Uterus (tissue), 4 donors: ENCODE results near the gene KRTAP13-2. TPM values are rescaled to one million over a fixed set of nuclear protein-coding genes. Genes with fewer than 3 reads are reported as not detected.

ENCODE experiments used
- DNase-seq, 2 donors: peaks; one replicate each; pipeline ENCODE4 v3.0.0-alpha.2; 2019 to 2020
- H3K27ac ChIP-seq, 2 donors: fragments of 200-600 bp; sonication (generic); 1 replicate in 1 of 2; 2 replicates in 1 of 2; pipeline ENCODE4 v1.5.1; 2016 to 2018
- H3K27me3 ChIP-seq, 2 donors: fragments of 200-600 bp; sonication (generic); one replicate each; pipeline ENCODE4 v1.5.1; 2018 to 2019; ENCODE audit warnings: control low read depth in 1 of 2
- H3K36me3 ChIP-seq, 2 donors: fragments of 200-600 bp; sonication (generic); one replicate each; pipeline ENCODE4 v1.5.1; 2019; ENCODE audit warnings: control low read depth in 1 of 2
- H3K4me1 ChIP-seq, 2 donors: fragments of 200-600 bp; sonication (generic); one replicate each; pipeline ENCODE4 v1.5.1; 2018 to 2019; ENCODE audit warnings: control low read depth in 1 of 2
- H3K4me3 ChIP-seq, 2 donors: fragments of 200-600 bp; sonication (generic); 1 replicate in 1 of 2; 2 replicates in 1 of 2; pipeline ENCODE4 v1.5.1; 2018 to 2019; ENCODE audit warnings: mild to moderate bottlenecking in 1 of 2
- H3K9me3 ChIP-seq, 2 donors: fragments of 200-600 bp; sonication (generic); one replicate each; pipeline ENCODE4 v1.5.1; 2019; ENCODE audit warnings: control low read depth in 1 of 2
- POLR2A ChIP-seq, 2 donors: fragments of 450-650 bp; IDR thresholded peaks; one replicate each; pipeline ENCODE4 v1.6.1; 2016; ENCODE audit warnings: antibody characterized with exemption in 2 of 2, mild to moderate bottlenecking in 1 of 2, moderate library complexity in 1 of 2
- intact Hi-C: fragments of 100-400 bp; cut with DNase I; formaldehyde crosslinking; loops from one replicate; pipeline ENCODE4 v1.15.1; 2023; ENCODE audit warnings: low total_unique reads
- total RNA-seq, 4 donors: library from RNA; depleted of rRNA in 3 of 4; stranded (reverse); fragments of >200 nt in 3 of 4; gene quantifications; one replicate each; pipeline versions ENCODE4 v1.1.0 to v1.2.4, GENCODE V29; 2014 to 2023
- TF ChIP-seq, protein P1 (sequence below), 4 experiments: fragments of 200-600 bp in 2 of 4; fragments of 450-650 bp in 2 of 4; sonication (generic) in 2 of 4; IDR thresholded peaks; one replicate each; pipeline ENCODE4 v1.5.1; 2016 to 2019; ENCODE audit warnings: antibody characterized with exemption in 4 of 4, mild to moderate bottlenecking in 2 of 4, moderate library complexity in 1 of 4
- donor health status: DM: yes; HTN: yes; CAD: no.

The KRTAP13-2 gene
- total RNA-seq, 4 donors from 2014 or later, result not detected

DNA sequence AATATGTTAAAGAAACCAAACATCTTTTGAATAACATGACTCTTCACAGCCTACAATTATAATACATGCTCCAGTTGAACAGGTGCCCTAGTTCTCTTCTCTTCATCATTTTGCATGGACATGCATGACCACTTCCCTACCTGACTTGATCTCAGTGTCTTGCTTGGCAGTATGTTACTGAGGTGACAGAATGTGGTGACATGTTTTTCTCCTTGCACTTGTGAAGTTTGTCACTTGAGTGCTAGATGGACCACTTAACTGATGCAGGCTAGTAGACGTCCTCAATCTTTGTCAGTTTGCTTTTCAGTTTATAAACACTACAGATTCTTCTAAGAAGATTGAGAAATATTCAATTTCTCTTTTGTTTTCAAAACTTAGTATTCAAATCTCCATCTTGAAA is 10.1 kb upstream of the KRTAP13-2 start:
- DNase-seq, result no peak
- H3K4me3 ChIP-seq, result no peak overlapping the region
- no peaks in the 10 kb centered on the region for H3K4me1 ChIP-seq
- no peaks in the 10 kb centered on the region for H3K27me3 ChIP-seq
- intact Hi-C loops, result no loop called here
- H3K9me3 ChIP-seq, result no peaks in the 10 kb centered on the region
- TF ChIP-seq, protein P1, sequence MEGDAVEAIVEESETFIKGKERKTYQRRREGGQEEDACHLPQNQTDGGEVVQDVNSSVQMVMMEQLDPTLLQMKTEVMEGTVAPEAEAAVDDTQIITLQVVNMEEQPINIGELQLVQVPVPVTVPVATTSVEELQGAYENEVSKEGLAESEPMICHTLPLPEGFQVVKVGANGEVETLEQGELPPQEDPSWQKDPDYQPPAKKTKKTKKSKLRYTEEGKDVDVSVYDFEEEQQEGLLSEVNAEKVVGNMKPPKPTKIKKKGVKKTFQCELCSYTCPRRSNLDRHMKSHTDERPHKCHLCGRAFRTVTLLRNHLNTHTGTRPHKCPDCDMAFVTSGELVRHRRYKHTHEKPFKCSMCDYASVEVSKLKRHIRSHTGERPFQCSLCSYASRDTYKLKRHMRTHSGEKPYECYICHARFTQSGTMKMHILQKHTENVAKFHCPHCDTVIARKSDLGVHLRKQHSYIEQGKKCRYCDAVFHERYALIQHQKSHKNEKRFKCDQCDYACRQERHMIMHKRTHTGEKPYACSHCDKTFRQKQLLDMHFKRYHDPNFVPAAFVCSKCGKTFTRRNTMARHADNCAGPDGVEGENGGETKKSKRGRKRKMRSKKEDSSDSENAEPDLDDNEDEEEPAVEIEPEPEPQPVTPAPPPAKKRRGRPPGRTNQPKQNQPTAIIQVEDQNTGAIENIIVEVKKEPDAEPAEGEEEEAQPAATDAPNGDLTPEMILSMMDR (IDR thresholded peaks at IDR 0.05), result no peak
- no peak for TF ChIP-seq POLR2A (IDR thresholded peaks at IDR 0.05)
- no peaks in the 10 kb centered on the region for H3K36me3 ChIP-seq
- H3K27ac ChIP-seq, result no peak overlapping the region

DNA sequence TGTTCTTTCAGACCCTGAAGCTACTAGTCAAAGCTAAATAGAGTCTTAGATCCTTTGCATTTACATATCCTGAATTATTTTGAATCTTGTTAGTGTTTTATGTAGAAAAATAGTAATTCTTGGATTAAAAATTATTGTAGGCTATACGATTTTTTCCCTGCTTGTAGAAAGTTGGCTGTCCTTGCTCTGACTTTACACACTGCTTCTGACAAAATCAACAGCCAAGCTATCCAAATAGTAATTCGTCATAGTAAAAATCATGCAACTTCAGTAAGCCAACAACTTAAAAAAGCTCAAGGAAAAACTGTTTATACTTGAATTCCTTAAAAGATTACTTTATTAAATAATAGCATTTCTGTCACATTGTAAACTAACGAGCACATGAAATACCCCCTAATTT is 16.2 kb downstream of the KRTAP13-2 start:
- intact Hi-C loops, result no loop called here
- Histone ChIP-seq H3K27ac (no peak overlapping the region), H3K9me3 (no peaks in the 10 kb centered on the region), H3K4me3 (no peak overlapping the region), H3K27me3 (no peaks in the 10 kb centered on the region), H3K36me3 (no peaks in the 10 kb centered on the region), H3K4me1 (no peaks in the 10 kb centered on the region)
- no peak for DNase-seq
- TF ChIP-seq, protein P1 (IDR thresholded peaks at IDR 0.05), result no peak
- no peak for TF ChIP-seq POLR2A (IDR thresholded peaks at IDR 0.05)

DNA sequence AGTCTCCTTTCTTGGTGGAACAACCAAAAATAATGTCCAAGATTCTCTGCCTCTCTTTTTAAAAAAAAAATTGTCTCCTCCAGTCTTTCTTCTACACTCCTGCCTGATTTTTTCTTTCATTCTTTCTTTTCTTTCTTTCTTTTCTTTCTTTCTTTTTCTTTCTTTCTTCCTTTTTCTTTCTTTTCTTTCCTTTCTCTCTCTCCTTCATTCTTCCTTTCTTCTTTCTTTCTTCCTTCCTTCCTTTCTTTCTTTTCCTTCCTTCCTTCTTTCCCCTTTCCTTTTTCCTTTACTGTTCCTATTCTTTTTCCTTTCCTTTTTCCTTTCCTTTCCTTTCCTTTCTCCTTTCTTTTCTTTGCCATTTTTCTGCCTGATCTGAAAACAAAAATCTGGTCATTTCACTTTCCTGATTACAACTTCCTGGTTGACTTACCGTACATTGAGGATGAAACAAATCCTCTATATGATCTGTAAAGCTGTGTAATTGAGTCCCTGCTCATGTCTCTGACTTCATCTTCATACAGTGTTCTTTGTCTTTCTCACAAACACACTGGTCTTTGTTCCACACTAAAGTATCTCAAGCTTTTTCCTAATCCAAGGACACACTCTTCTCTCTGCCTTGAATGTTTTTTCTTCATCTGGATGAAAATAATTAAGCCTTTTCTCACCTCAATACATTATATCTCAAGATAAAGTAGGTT is 17.6 kb downstream of the KRTAP13-2 start:
- no peak overlapping the region for H3K4me3 ChIP-seq
- no peaks in the 10 kb centered on the region for H3K4me1 ChIP-seq
- TF ChIP-seq, protein P1 (IDR thresholded peaks at IDR 0.05), result no peak
- TF ChIP-seq POLR2A (IDR thresholded peaks at IDR 0.05), result no peak
- no peaks in the 10 kb centered on the region for H3K9me3 ChIP-seq
- no peak for DNase-seq
- H3K27me3 ChIP-seq, result no peaks in the 10 kb centered on the region
- intact Hi-C loops, result no loop called here
- no peak overlapping the region for H3K27ac ChIP-seq
- no peaks in the 10 kb centered on the region for H3K36me3 ChIP-seq

DNA sequence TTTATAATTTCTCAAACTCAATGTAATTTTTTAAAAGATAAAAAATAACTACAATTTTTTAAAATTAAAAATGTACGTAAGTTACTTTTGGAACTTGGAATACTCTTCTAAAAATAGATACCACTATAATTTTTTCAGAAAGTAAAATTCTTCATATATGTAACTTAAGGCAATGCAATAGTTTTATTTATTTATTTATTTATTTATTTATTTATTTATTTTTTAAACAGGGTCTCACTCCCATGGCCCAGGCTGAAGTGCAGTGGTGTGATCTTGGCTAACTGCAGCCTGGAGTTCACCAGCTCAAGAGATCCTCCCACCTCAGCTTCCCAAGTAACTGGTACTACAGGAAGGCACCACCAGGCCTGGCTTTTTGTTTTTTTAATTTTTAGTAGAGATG is 20.5 kb downstream of the KRTAP13-2 start:
- DNase-seq, result no peak

DNA sequence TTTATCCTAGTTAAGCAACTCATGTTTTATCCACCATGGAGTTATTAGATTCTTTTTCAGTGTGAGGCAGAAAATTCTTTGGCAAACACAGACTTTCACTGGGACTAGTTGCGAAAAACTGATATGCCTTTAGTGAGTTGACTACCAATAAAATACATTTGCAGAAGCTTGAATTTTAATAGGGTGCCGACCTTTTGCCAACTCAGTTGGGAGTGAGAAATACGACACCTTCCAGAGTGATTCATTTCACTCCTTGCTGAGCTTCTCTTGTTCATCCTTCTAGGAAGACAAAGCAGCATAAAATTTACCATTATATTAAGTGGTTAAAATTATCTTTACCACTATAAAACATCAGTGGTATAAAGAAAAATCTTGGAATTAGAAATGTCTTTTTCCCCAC is 22.5 kb downstream of the KRTAP13-2 start:
- H3K9me3 ChIP-seq, result no peaks in the 10 kb centered on the region
- H3K36me3 ChIP-seq, result no peaks in the 10 kb centered on the region
- TF ChIP-seq POLR2A (IDR thresholded peaks at IDR 0.05), result no peak
- TF ChIP-seq, protein P1 (IDR thresholded peaks at IDR 0.05), result no peak
- no peaks in the 10 kb centered on the region for H3K27me3 ChIP-seq
- H3K4me1 ChIP-seq, result no peaks in the 10 kb centered on the region
- no peak overlapping the region for H3K4me3 ChIP-seq
- intact Hi-C loops, result no loop called here
- no peak overlapping the region for H3K27ac ChIP-seq
- no peak for DNase-seq

More for the DNA sequence above, 20.5 kb downstream of the KRTAP13-2 start:
- Histone ChIP-seq H3K27ac (no peak overlapping the region), H3K27me3 (no peaks in the 10 kb centered on the region), H3K36me3 (no peaks in the 10 kb centered on the region), H3K9me3 (no peaks in the 10 kb centered on the region), H3K4me3 (no peak overlapping the region), H3K4me1 (no peaks in the 10 kb centered on the region)
- intact Hi-C loops, result no loop called here
- no peak for TF ChIP-seq POLR2A (IDR thresholded peaks at IDR 0.05)
- TF ChIP-seq, protein P1 (IDR thresholded peaks at IDR 0.05), result no peak
